Mammary epithelial cell (primary cell): ENCODE measurements around the gene SH2D4B.

Source experiments
- CTCF ChIP-seq, 2 donors: IDR thresholded peaks in 1 of 2; conservative IDR thresholded peaks in 1 of 2; 2 replicates each; pipeline ENCODE4 v1.5.1; 2011 to 2012; ENCODE audit warnings: inconsistent platforms in 2 of 2, low read length in 2 of 2, mild to moderate bottlenecking in 2 of 2, control low read depth in 1 of 2, low read depth in 1 of 2; ENCODE audit not compliant: insufficient read depth in 1 of 2; ENCODE audit errors: extremely low read depth in 1 of 2
- EZH2 ChIP-seq: IDR thresholded peaks from 2 replicates; pipeline ENCODE4 v1.6.1; 2012; ENCODE audit warnings: low read length, inconsistent platforms, borderline replicate concordance

- TF ChIP-seq CTCF (conservative IDR thresholded peaks at IDR 0.05 in 1 of 2, IDR thresholded peaks at IDR 0.05 in 1 of 2; ENCODE audit: extremely low read depth in 1 of 2, insufficient read depth in 1 of 2, low read depth in 1 of 2, low read length in 2 of 2), result no peak
- no peak for TF ChIP-seq EZH2
Observed at GRCh38 chr10:80613466-80614170, 75.9 kb downstream of the SH2D4B start.
